ENCODE data around the gene WWOX.
"Not testable (repeated sequence)": the region's sequence is repeated elsewhere in the genome, so short reads cannot be mapped to it uniquely, and the experiment has no call there.

Gene WWOX

DNA sequence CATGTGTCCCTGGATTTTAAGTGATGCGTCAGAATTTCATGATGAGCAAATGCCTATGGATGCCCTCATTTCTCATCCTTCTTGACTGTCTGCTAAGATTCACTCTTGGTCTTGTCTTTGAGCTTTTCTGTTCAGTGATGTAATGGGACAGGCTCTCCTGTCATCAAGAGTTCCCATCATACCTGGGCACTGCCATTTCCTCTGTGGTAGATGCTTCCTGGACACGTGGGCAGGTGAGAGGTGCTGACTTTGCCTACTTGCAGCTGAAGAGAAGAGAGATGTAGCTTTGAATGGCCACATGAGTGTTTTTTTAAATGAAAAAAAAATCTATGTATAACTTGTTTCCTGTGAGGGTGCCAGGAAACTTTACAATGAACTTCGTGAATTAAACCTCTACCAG, 943.4 kb downstream of the WWOX start:
- DNase-seq (ENCODE audit: insufficient read length, low spot score), result no peak
- FAIRE-seq, result no peak
- TF ChIP-seq, protein P1, sequence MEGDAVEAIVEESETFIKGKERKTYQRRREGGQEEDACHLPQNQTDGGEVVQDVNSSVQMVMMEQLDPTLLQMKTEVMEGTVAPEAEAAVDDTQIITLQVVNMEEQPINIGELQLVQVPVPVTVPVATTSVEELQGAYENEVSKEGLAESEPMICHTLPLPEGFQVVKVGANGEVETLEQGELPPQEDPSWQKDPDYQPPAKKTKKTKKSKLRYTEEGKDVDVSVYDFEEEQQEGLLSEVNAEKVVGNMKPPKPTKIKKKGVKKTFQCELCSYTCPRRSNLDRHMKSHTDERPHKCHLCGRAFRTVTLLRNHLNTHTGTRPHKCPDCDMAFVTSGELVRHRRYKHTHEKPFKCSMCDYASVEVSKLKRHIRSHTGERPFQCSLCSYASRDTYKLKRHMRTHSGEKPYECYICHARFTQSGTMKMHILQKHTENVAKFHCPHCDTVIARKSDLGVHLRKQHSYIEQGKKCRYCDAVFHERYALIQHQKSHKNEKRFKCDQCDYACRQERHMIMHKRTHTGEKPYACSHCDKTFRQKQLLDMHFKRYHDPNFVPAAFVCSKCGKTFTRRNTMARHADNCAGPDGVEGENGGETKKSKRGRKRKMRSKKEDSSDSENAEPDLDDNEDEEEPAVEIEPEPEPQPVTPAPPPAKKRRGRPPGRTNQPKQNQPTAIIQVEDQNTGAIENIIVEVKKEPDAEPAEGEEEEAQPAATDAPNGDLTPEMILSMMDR (IDR thresholded peaks at IDR 0.05; ENCODE audit: insufficient read depth, missing control alignments), result no peak

DNA sequence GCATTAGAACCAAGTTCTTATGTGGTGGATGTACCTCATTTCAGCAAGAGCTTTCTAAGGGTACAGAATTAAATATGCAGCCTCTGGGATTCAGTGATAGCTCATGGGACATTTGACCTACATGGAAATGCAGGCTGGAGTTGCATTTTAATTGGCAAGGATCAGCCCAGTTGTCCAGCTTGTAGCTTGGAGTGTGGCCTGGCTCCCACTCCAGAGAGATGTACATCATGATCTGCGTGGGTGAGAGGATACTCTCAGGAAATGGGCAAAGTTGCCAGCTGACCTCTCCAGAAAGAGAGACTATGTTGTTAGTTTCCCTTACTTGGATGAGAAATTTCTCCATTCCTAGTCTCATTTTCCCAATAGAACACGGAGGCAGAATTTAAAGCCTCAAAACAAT, 945.7 kb downstream of the WWOX start:
- FAIRE-seq (no peak), DNase-seq (ENCODE audit: insufficient read length, low spot score) (no peak)
- TF ChIP-seq, protein P1 (IDR thresholded peaks at IDR 0.05; ENCODE audit: insufficient read depth, missing control alignments), result no peak

DNA sequence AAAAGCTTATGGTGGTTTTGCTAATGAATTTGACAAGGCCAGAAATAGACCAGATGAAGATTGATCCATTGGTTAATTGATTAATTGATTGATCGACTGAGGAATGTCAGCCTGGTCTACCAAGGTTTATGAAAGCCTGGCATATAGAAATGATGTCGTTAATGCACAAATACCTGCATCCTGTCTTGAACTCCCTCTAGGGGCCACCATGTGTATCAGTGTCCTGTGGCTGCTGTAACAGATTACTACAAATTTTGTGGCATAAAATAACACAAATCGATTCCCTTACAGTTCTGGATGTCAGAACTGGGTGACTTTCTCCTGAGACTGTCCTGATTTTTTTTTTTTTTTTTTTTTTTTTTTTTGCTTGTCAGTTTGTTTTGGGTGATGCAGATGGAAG, 947.9 kb downstream of the WWOX start:
- FAIRE-seq, result no peak
- DNase-seq (ENCODE audit: insufficient read length, low spot score), result no peak
- TF ChIP-seq, protein P1 (IDR thresholded peaks at IDR 0.05; ENCODE audit: insufficient read depth, missing control alignments), result peak; percentile 56

DNA sequence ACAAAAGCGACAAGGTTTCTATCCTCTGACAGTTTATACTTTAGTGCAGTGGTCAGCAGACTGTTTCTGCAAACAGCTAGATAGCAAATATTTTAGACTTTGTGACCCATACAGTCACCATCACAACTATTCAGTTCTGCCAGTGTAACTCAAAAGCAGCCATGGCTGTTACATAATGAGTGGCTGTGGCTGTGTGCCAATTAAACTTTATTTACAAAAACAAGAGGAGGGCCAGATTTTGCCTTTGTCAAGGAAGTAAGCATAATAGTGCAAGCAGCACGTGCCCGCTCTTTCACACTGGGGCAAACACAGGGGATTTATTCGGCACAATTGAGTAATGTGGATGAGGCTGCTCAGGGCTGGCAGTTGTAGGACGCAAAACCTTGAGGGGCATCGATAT, 949.6 kb downstream of the WWOX start:
- TF ChIP-seq, protein P1 (IDR thresholded peaks at IDR 0.05; ENCODE audit: insufficient read depth, missing control alignments), result no peak
- FAIRE-seq, result no peak
- DNase-seq (ENCODE audit: insufficient read length, low spot score), result no peak

DNA sequence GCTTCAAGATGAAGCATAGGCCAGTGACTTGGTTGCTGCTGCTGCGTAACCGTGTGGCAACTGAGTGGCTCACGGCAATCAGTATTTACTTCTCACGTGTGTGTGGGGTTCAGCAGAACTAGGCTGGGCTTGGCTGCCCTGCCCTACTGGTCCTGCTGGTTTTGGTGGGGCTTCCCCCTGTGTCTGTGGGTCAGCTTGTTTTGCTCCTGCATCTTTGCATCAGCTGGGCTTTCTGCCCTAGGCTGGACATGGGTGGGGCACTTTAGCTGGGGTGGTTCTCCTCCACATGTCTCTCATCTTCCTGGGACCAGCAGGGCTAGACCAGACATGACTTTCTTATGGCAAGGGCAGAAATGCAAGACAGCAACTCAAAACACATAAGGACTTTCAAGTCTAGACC, 950.6 kb downstream of the WWOX start:
- FAIRE-seq (no peak), DNase-seq (ENCODE audit: insufficient read length, low spot score) (no peak)
- TF ChIP-seq, protein P1 (IDR thresholded peaks at IDR 0.05; ENCODE audit: insufficient read depth, missing control alignments), result no peak

DNA sequence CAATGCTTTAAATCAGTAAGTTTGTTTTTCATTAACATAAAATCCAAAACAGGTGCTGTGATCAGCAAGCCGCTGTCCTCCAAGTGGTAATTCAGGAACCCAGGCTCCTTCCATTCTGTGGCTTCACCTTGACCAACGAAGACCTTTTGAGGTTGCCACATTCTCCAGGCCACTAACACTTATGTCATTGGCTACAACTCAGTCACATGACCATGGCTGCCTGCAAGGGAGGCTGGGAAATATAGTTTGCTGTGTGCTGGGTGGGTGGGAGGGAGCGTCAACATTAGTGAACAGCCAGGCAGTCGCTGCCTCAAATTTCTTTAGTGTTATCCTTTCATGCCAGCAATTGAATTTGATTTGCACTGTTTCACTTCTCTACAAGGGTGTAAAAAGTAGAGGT, 951.9 kb downstream of the WWOX start:
- DNase-seq (ENCODE audit: insufficient read length, low spot score) (no peak), FAIRE-seq (no peak)
- TF ChIP-seq, protein P1 (IDR thresholded peaks at IDR 0.05; ENCODE audit: insufficient read depth, missing control alignments), result no peak

DNA sequence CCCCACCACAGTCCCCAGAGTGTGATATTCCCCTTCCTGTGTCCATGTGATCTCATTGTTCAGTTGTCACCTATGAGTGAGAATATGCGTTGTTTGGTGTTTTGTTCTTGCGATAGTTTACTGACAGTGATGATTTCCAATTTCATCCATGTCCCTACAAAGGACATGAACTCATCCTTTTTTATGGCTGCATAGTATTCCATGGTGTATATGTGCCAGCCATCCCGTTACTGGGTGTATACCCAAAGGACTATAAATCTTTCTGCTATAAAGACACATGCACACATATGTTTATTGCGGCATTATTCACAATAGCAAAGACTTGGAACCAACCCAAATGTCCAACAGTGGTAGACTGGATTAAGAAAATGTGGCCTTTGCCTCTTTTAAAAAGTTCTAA, 952.7 kb downstream of the WWOX start:
- FAIRE-seq; DNase-seq (ENCODE audit: insufficient read length, low spot score): not testable (repeated sequence)

DNA sequence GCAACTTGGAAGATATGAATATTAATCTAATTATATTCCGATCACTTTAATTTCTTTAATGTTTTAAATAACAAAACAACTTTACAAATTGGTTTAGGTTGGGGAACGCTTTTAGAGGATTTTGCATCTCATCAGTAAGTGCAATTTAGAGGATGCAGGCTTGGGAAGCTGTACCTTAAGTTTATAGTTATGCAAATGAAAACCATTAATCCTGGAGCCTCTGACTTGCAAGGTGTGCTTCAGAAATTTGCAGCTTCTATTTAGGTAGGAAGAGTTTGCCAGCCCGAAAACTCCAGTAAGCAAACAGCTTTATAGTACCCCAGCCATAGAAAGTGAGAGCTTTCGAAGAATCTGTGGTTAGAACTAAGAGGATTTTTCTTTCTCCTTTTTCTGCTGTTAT, 954.1 kb downstream of the WWOX start:
- DNase-seq (ENCODE audit: insufficient read length, low spot score) (no peak), FAIRE-seq (no peak)

More for the DNA sequence above, 954.1 kb downstream of the WWOX start:
- TF ChIP-seq, protein P1 (IDR thresholded peaks at IDR 0.05; ENCODE audit: insufficient read depth, missing control alignments), result no peak
